HAP-1 (cell line): Measurements from ENCODE around the gene PSTPIP2.

Experiments
- DNase-seq, 2 experiments: peaks; one replicate each; pipeline ENCODE4 v3.0.0-alpha.2; 2016 to 2020; ENCODE audit warnings: low spot score in 2 of 2
- H3K27me3 ChIP-seq: fragments of 250-450 bp; sonication (Bioruptor Pico); 2 replicates; pipeline ENCODE4 v1.5.1; 2020; ENCODE audit warnings: low read depth, mild to moderate bottlenecking, moderate library complexity
- H3K36me3 ChIP-seq: fragments of 250-450 bp; sonication (Bioruptor Pico); replicated peaks from 2 replicates; pipeline ENCODE4 v1.5.1; 2020; ENCODE audit warnings: mild to moderate bottlenecking
- H3K4me1 ChIP-seq: fragments of 250-450 bp; sonication (Bioruptor Pico); 2 replicates; pipeline ENCODE4 v1.5.1; 2020; ENCODE audit warnings: mild to moderate bottlenecking
- H3K4me3 ChIP-seq: fragments of 250-450 bp; sonication (Bioruptor Pico); 2 replicates; pipeline ENCODE4 v1.5.1; 2020; ENCODE audit warnings: mild to moderate bottlenecking, moderate library complexity
- H3K9me3 ChIP-seq: fragments of 250-450 bp; sonication (Bioruptor Pico); 2 replicates; pipeline ENCODE4 v1.5.1; 2020; ENCODE audit warnings: mild to moderate bottlenecking, moderate library complexity
- in situ Hi-C: fragments of 300-500 bp; cut with MboI; formaldehyde crosslinking; loops from 3 replicates; pipeline ENCODE4 v1.14.3; 2020; ENCODE audit warnings: low sequenced_read_pairs, inconsistent platforms, mixed read lengths

The PSTPIP2 gene

DNA sequence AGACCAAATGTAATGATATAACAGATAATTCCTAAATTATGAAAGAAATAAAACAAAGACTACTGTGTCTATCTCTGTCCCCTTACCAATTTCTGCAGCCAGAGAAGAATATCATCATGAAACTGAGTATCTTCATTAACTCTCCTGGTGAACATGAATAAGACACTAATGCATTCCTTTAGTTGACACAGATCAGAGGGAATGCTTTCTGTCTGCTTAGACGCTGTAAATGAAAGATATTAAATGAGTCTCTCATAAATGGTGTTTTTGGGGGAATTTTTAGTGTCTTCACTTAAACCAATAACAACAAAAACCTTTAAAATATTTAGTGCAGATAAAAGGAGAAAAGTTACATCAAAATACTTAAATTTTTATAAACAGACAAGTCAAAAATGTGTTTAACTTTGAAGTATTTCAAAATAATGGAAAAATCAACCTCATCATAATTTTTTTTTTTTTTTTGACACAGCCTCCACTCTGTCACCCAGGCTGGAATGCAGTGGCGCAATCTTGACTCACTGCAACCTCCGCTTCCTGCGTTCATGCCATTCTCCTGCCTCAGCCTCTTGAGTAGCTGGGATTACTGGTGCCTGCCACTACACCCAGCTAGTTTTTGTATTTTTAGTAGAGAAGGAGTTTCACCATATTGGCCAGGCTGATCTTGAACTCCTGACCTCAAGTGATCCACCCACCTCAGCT lies 120.9 kb downstream of the PSTPIP2 start:
- in situ Hi-C loops = no loop called here

GRCh38 chr18:45945669-45946068 lies 126.4 kb downstream of the PSTPIP2 start:
- DNase-seq = no peak
- Histone ChIP-seq H3K4me3 (no peak overlapping the region), H3K27me3 (no peaks in the 10 kb centered on the region), H3K36me3 (peaks cover 36% of the 10 kb centered on the region), H3K4me1 (no peaks in the 10 kb centered on the region), H3K9me3 (no peaks in the 10 kb centered on the region)
- in situ Hi-C loops = no loop called here

More for the DNA sequence above, 120.9 kb downstream of the PSTPIP2 start:
- no peaks in the 10 kb centered on the region for H3K27me3 ChIP-seq
- no peaks in the 10 kb centered on the region for H3K9me3 ChIP-seq
- peaks cover 43% of the 10 kb centered on the region for H3K36me3 ChIP-seq
- DNase-seq = no peak
- no peaks in the 10 kb centered on the region for H3K4me1 ChIP-seq
- no peak overlapping the region for H3K4me3 ChIP-seq

GRCh38 chr18:45940724-45941123 lies 131.3 kb downstream of the PSTPIP2 start:
- in situ Hi-C loops = no loop called here
- DNase-seq = no peak
- Histone ChIP-seq H3K4me1 (no peaks in the 10 kb centered on the region), H3K27me3 (no peaks in the 10 kb centered on the region), H3K36me3 (peaks cover 31% of the 10 kb centered on the region), H3K9me3 (no peaks in the 10 kb centered on the region), H3K4me3 (no peak overlapping the region)

- no peak for DNase-seq
- Histone ChIP-seq H3K9me3 (no peaks in the 10 kb centered on the region), H3K27me3 (no peaks in the 10 kb centered on the region), H3K36me3 (peaks cover 30% of the 10 kb centered on the region), H3K4me3 (no peak overlapping the region), H3K4me1 (no peaks in the 10 kb centered on the region)
- in situ Hi-C loops = no loop called here
These were observed 132.8 kb downstream of the PSTPIP2 start for GRCh38 chr18:45939236-45939635.

DNA sequence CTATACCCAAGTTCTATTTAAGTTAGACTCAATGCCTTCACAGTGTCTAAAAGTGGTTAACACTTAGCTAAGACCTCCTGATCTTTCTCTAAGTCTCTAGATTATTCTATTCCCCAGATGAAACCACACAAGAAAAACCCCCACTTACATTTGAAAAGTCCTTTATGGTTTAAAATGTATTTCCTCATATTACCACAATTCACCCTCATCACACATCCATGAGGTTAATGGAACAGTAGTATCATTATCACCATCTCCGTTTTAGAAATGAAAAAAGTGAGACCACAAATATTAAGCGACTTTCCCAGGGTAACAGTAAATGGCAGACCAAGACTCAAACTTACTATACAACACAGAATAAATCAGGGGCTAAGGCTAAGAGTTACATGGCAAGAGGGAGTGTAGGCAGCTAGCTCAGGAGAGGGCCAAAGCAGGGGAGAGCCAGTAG lies 133.5 kb downstream of the PSTPIP2 start:
- Histone ChIP-seq H3K4me1 (no peaks in the 10 kb centered on the region), H3K9me3 (no peaks in the 10 kb centered on the region), H3K36me3 (peaks cover 25% of the 10 kb centered on the region), H3K27me3 (no peaks in the 10 kb centered on the region), H3K4me3 (no peak overlapping the region)
- in situ Hi-C loops = no loop called here
- DNase-seq = no peak

- Histone ChIP-seq H3K36me3 (peaks cover 10% of the 10 kb centered on the region), H3K27me3 (no peaks in the 10 kb centered on the region), H3K9me3 (no peaks in the 10 kb centered on the region), H3K4me1 (no peaks in the 10 kb centered on the region), H3K4me3 (no peak overlapping the region)
- no peak for DNase-seq
- in situ Hi-C loops = no loop called here
These were observed 136.3 kb downstream of the PSTPIP2 start for GRCh38 chr18:45935591-45936335.
